HG03108 (cell line): ENCODE results near the gene SYTL5.

Experiments used
- ATAC-seq: cut with Tn5 transposase; IDR thresholded peaks from one replicate; pipeline ENCODE4 v1.9.1; 2021; ENCODE audit warnings: moderate library complexity; ENCODE audit not compliant: unreplicated experiment

Gene SYTL5

GRCh38 chrX:38018766-38019425 is 12.5 kb downstream of the SYTL5 start:
- no peak for ATAC-seq

- no peak for ATAC-seq
Measured at GRCh38 chrX:38028300-38028699, 21.9 kb downstream of the SYTL5 start.

GRCh38 chrX:38036466-38036865 is 30.1 kb downstream of the SYTL5 start:
- no peak for ATAC-seq

- ATAC-seq = no peak
Measured at GRCh38 chrX:38038501-38038900, 32.1 kb downstream of the SYTL5 start.

- no peak for ATAC-seq
Measured at GRCh38 chrX:38041237-38041636, 34.9 kb downstream of the SYTL5 start.

- no peak for ATAC-seq
Measured at GRCh38 chrX:38044701-38045100, 38.3 kb downstream of the SYTL5 start.

GRCh38 chrX:38045538-38046096 is 39.3 kb downstream of the SYTL5 start:
- no peak for ATAC-seq

GRCh38 chrX:38048886-38049285 is 42.5 kb downstream of the SYTL5 start:
- no peak for ATAC-seq

GRCh38 chrX:38050806-38051205 is 44.5 kb downstream of the SYTL5 start:
- no peak for ATAC-seq

- no peak for ATAC-seq
Measured at GRCh38 chrX:38052096-38052495, 45.7 kb downstream of the SYTL5 start.

- no peak for ATAC-seq
Measured at GRCh38 chrX:38055170-38055847, 49.0 kb downstream of the SYTL5 start.

GRCh38 chrX:38060331-38060878 is 54.1 kb downstream of the SYTL5 start:
- no peak for ATAC-seq

- no peak for ATAC-seq
Measured at GRCh38 chrX:38061335-38061734, 55.0 kb downstream of the SYTL5 start.

GRCh38 chrX:38066934-38067333 is 60.6 kb downstream of the SYTL5 start:
- no peak for ATAC-seq

GRCh38 chrX:38069273-38069672 is 62.9 kb downstream of the SYTL5 start:
- ATAC-seq = no peak

- ATAC-seq = no peak
Measured at GRCh38 chrX:38069991-38070390, 63.6 kb downstream of the SYTL5 start.

- no peak for ATAC-seq
Measured at GRCh38 chrX:38079463-38079862, 73.1 kb downstream of the SYTL5 start.

- no peak for ATAC-seq
Measured at GRCh38 chrX:38080808-38081207, 74.5 kb downstream of the SYTL5 start.

GRCh38 chrX:38081909-38082308 is 75.6 kb downstream of the SYTL5 start:
- ATAC-seq = no peak

- ATAC-seq = no peak
Measured at GRCh38 chrX:38082309-38082708, 76.0 kb downstream of the SYTL5 start.

GRCh38 chrX:38085813-38086212 is 79.5 kb downstream of the SYTL5 start:
- ATAC-seq = no peak
